Endothelial cell of umbilical vein (primary cell): ENCODE results near the gene CEP57L1. TPM values are rescaled to one million over a fixed set of nuclear protein-coding genes. Genes with fewer than 3 reads are reported as not detected.
A peak's percentile ranks its signal among the peaks of the same experiment; 100 is the strongest.

Source experiments
- BruUV-seq: library from RNA; stranded (reverse); fragments of 400-500 nt; replicated peaks from 2 replicates; lab custom pipeline; 2021; lab: Mats Ljungman, UMichigan
- CTCF ChIA-PET: fragments of 300-600, 350-600 bp; sonication (Branson Sonifier 250); formaldehyde crosslinking; loops from one replicate; lab custom pipeline; 2021; ENCODE audit warnings: antibody characterized with exemption, inconsistent platforms; lab: Charles Lee
- POLR2A ChIA-PET: fragments of 300-600, 350-600 bp; sonication (Branson Sonifier 250); formaldehyde crosslinking; loops from one replicate; lab custom pipeline; 2021; ENCODE audit warnings: antibody characterized with exemption, inconsistent platforms; lab: Charles Lee
- DNase-seq: peaks from one replicate; pipeline ENCODE4 v3.0.0-alpha.2; 2011; ENCODE audit warnings: low read depth, low spot score
- FAIRE-seq: peaks from 2 replicates; lab custom pipeline; 2011; peaks lifted over from hg19 to GRCh38; lab: Jason Lieb, UNC
- H2AFZ ChIP-seq: 2 replicates; pipeline ENCODE4 v1.6.0; 2012; ENCODE audit warnings: low read depth, low read length, control low read depth, inconsistent platforms
- H3K27ac ChIP-seq: 2 replicates; pipeline ENCODE4 v1.5.1; 2011; ENCODE audit warnings: low read depth, mild to moderate bottlenecking, control low read depth, low read length, moderate library complexity; ENCODE audit not compliant: insufficient read depth
- H3K27me3 ChIP-seq, 2 experiments: 2 replicates each; pipeline versions ENCODE4 v1.6.0 to v1.6.1; 2011; ENCODE audit warnings: low read length in 2 of 2, mixed read lengths in 1 of 2; ENCODE audit not compliant: control insufficient read depth in 2 of 2, insufficient read depth in 2 of 2
- H3K36me3 ChIP-seq, 2 experiments: 2 replicates in 1 of 2; 3 replicates in 1 of 2; pipeline ENCODE4 v1.5.1; 2011; ENCODE audit warnings: low read length in 2 of 2, mild to moderate bottlenecking in 1 of 2, moderate library complexity in 1 of 2; ENCODE audit not compliant: control insufficient read depth in 2 of 2, insufficient read depth in 2 of 2; ENCODE audit errors: extremely low read depth in 1 of 2
- H3K4me1 ChIP-seq: 3 replicates; pipeline ENCODE4 v1.5.1; 2011; ENCODE audit warnings: mild to moderate bottlenecking, low read length; ENCODE audit not compliant: control insufficient read depth, insufficient read depth; ENCODE audit errors: extremely low read depth
- H3K4me2 ChIP-seq: 2 replicates; pipeline ENCODE4 v1.6.1; 2011; ENCODE audit warnings: low read length, control low read depth, mixed read lengths; ENCODE audit not compliant: insufficient read depth
- H3K4me3 ChIP-seq, 3 experiments: fragments of 200-600 bp in 1 of 3; sonication (generic), shearing (Covaris generic) in 1 of 3; replicated peaks in 1 of 3; 2 replicates each; pipeline ENCODE4 v1.5.1; 2011 to 2016; ENCODE audit warnings: control low read depth in 3 of 3, low read length in 3 of 3, mild to moderate bottlenecking in 2 of 3, inconsistent platforms in 1 of 3, low read depth in 1 of 3, moderate library complexity in 1 of 3; ENCODE audit not compliant: insufficient read depth in 1 of 3
- H3K79me2 ChIP-seq: 2 replicates; pipeline ENCODE4 v1.6.0; 2012; ENCODE audit warnings: low read length, inconsistent platforms; ENCODE audit not compliant: control insufficient read depth, insufficient read depth
- H3K9ac ChIP-seq: replicated peaks from 2 replicates; pipeline ENCODE3; 2011; ENCODE audit warnings: low read length, control low read depth; ENCODE audit not compliant: insufficient read depth; ENCODE audit errors: extremely low read depth
- H3K9me1 ChIP-seq: replicated peaks from 3 replicates; pipeline ENCODE4 v1.6.0; 2011; ENCODE audit warnings: mild to moderate bottlenecking, low read length; ENCODE audit not compliant: control insufficient read depth, insufficient read depth; ENCODE audit errors: extremely low read depth
- H3K9me3 ChIP-seq: replicated peaks from 2 replicates; pipeline ENCODE4 v1.5.1; 2012; ENCODE audit warnings: low read length, inconsistent platforms; ENCODE audit not compliant: control insufficient read depth, insufficient read depth
- H4K20me1 ChIP-seq: replicated peaks from 2 replicates; pipeline ENCODE3; 2011; ENCODE audit warnings: mild to moderate bottlenecking, low read length; ENCODE audit not compliant: control insufficient read depth, insufficient read depth; ENCODE audit errors: extremely low read depth
- EZH2 ChIP-seq: IDR thresholded peaks from 2 replicates; pipeline ENCODE4 v1.6.1; 2012; ENCODE audit warnings: borderline replicate concordance, low read depth, mild to moderate bottlenecking, moderate library complexity, low read length, inconsistent platforms; ENCODE audit not compliant: severe bottlenecking
- FOS ChIP-seq: IDR thresholded peaks from 2 replicates; pipeline ENCODE4 v1.6.1; 2011; ENCODE audit warnings: mild to moderate bottlenecking, low read length, moderate library complexity, borderline replicate concordance; ENCODE audit not compliant: insufficient read depth
- MAX ChIP-seq: IDR thresholded peaks from 2 replicates; pipeline ENCODE4 v1.6.1; 2011; ENCODE audit not compliant: insufficient read depth, insufficient read length
- MYC ChIP-seq: IDR thresholded peaks from one replicate; pipeline ENCODE4 v1.6.1; 2011; ENCODE audit warnings: mild to moderate bottlenecking, low read depth, low read length
- dilution Hi-C: fragments of 300-500 bp; cut with MboI; formaldehyde crosslinking; loops from one replicate; pipeline ENCODE4 v1.15.0; 2019; ENCODE audit warnings: low sequenced_read_pairs; ENCODE audit not compliant: extremely low pct_ligation_motif_present
- intact Hi-C: fragments of 100-400 bp; cut with micrococcal nuclease; formaldehyde crosslinking; loops from one replicate; pipeline ENCODE4 v1.10.0; 2022
- polyA plus RNA-seq, 4 experiments: library from polyadenylated mRNA; depleted of rRNA in 3 of 4; stranded (reverse) in 3 of 4; unstranded in 1 of 4; fragments of >200 nt; gene quantifications; 2 replicates each; pipeline versions ENCODE4 v1.2.1 to v1.2.3, GENCODE V29; 2011 to 2012; ENCODE audit warnings: missing spikeins in 1 of 4
- total RNA-seq: library from RNA; stranded (reverse); gene quantifications from 2 replicates; pipeline ENCODE4 v1.2.3, GENCODE V29; 2021
- TF ChIP-seq, protein P1 (sequence below), 2 donors: IDR thresholded peaks; 1 replicate in 1 of 2; 2 replicates in 1 of 2; pipeline ENCODE4 v1.5.1; 2011; ENCODE audit warnings: low read length in 2 of 2, mild to moderate bottlenecking in 2 of 2, moderate library complexity in 2 of 2, control low read depth in 1 of 2, inconsistent platforms in 1 of 2, low read depth in 1 of 2; ENCODE audit not compliant: insufficient read depth in 1 of 2; ENCODE audit errors: extremely low read depth in 1 of 2

Gene CEP57L1
- total and polyA plus RNA-seq, 2 donors (not counting 3 experiments of a cell fraction or from before 2014, with no cell fraction given) = 7.8 to 20.9 TPM

DNA sequence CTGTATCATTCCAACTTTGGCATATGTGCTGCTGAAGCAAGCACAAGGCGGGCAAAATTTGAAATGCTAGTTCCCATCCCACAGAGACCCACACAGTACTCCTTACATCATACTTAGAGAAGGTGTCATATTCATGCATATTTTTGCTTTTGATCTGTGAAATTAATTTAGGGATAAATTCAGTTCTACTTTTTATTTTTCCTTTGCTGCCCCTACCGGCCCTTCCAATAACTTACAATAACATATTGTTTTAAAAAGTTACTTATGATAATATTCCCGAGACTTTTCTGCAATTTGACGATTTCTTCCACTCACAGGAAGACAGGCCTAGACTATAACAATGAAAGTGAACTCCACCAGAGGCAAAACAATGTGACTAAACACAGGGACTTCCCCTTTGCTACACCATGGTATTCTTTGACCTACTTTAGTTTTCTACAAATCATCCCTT, 35.7 kb upstream of the CEP57L1 start:
- no peaks in the 10 kb centered on the region for H3K79me2 ChIP-seq
- peak overlapping the region; percentile 58 for H2AFZ ChIP-seq
- dilution Hi-C loops (no loop called here), intact Hi-C loops (loop anchor here (1.0 kb wide), 2 partner anchors 35 to 50 kb away; partner anchors contain the start of gene SESN1)
- no peaks in the 10 kb centered on the region for H3K27me3 ChIP-seq
- peak overlapping the region; percentile 78 for H3K27ac ChIP-seq
- ChIA-PET POLR2A (no interaction called here), CTCF (interaction anchor here (0.7 to 1.7 kb wide), 11 partner anchors 10 to 518 kb away, joined by 3 to 11 read pairs (median 4); no protein-coding TSS in a partner anchor)
- H3K4me3 ChIP-seq = no peak overlapping the region
- no TSS peak for BruUV-seq
- peak overlapping the region; percentile 43 for H3K9ac ChIP-seq
- no peaks in the 10 kb centered on the region for H4K20me1 ChIP-seq
- peak overlapping the region; percentile 72 for H3K4me2 ChIP-seq
- DNase-seq = peak; percentile 95
- FAIRE-seq = peak; percentile 90
- TF ChIP-seq FOS (peak; percentile 19), MAX (no peak), MYC (no peak), EZH2 (no peak)
- TF ChIP-seq, protein P1, sequence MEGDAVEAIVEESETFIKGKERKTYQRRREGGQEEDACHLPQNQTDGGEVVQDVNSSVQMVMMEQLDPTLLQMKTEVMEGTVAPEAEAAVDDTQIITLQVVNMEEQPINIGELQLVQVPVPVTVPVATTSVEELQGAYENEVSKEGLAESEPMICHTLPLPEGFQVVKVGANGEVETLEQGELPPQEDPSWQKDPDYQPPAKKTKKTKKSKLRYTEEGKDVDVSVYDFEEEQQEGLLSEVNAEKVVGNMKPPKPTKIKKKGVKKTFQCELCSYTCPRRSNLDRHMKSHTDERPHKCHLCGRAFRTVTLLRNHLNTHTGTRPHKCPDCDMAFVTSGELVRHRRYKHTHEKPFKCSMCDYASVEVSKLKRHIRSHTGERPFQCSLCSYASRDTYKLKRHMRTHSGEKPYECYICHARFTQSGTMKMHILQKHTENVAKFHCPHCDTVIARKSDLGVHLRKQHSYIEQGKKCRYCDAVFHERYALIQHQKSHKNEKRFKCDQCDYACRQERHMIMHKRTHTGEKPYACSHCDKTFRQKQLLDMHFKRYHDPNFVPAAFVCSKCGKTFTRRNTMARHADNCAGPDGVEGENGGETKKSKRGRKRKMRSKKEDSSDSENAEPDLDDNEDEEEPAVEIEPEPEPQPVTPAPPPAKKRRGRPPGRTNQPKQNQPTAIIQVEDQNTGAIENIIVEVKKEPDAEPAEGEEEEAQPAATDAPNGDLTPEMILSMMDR (IDR thresholded peaks at IDR 0.05; ENCODE audit: extremely low read depth in 1 of 2, insufficient read depth in 1 of 2, low read depth in 1 of 2, low read length in 2 of 2) = peak; percentile 10 to 21
- peaks cover 25% of the 10 kb centered on the region for H3K4me1 ChIP-seq
- H3K9me3 ChIP-seq = no peaks in the 10 kb centered on the region
- H3K9me1 ChIP-seq = peaks cover 3% of the 10 kb centered on the region
- no peaks in the 10 kb centered on the region for H3K36me3 ChIP-seq
